GM18517 (cell line): ENCODE measurements around the gene CD164L2.
"Not testable (repeated sequence)": the region's sequence is repeated elsewhere in the genome, so short reads cannot be mapped to it uniquely, and the experiment has no call there.

Source experiments
- ATAC-seq: cut with Tn5 transposase; IDR thresholded peaks from one replicate; pipeline ENCODE4 v1.9.1; 2021; ENCODE audit warnings: mild to moderate bottlenecking, moderate library complexity; ENCODE audit not compliant: unreplicated experiment

CD164L2 gene

GRCh38 chr1:27405598-27406361, 22.6 kb upstream of the CD164L2 start:
- not testable (repeated sequence) for ATAC-seq

GRCh38 chr1:27405074-27405473, 21.9 kb upstream of the CD164L2 start:
- ATAC-seq: no peak

- no peak for ATAC-seq
Observed at GRCh38 chr1:27403931-27404330, 20.8 kb upstream of the CD164L2 start.

GRCh38 chr1:27403065-27403726, 20.1 kb upstream of the CD164L2 start:
- ATAC-seq: no peak

GRCh38 chr1:27402349-27402754, 19.2 kb upstream of the CD164L2 start:
- no peak for ATAC-seq

GRCh38 chr1:27400963-27401341, 17.8 kb upstream of the CD164L2 start:
- ATAC-seq: no peak

- no peak for ATAC-seq
Observed at GRCh38 chr1:27400082-27400962, 17.2 kb upstream of the CD164L2 start.

GRCh38 chr1:27399251-27400025, 16.3 kb upstream of the CD164L2 start:
- ATAC-seq: no peak

GRCh38 chr1:27398405-27399149, 15.4 kb upstream of the CD164L2 start:
- no peak for ATAC-seq

GRCh38 chr1:27397749-27398148, 14.6 kb upstream of the CD164L2 start:
- no peak for ATAC-seq

GRCh38 chr1:27397110-27397509, 14.0 kb upstream of the CD164L2 start:
- ATAC-seq: no peak

- ATAC-seq: no peak
Observed at GRCh38 chr1:27395441-27396195, 12.5 kb upstream of the CD164L2 start.

GRCh38 chr1:27394925-27395324, 11.8 kb upstream of the CD164L2 start:
- ATAC-seq: no peak

GRCh38 chr1:27394282-27394658, 11.1 kb upstream of the CD164L2 start:
- no peak for ATAC-seq

GRCh38 chr1:27393641-27394281, 10.6 kb upstream of the CD164L2 start:
- ATAC-seq: no peak

GRCh38 chr1:27392778-27393635, 9.9 kb upstream of the CD164L2 start:
- no peak for ATAC-seq

GRCh38 chr1:27392096-27392777, 9.1 kb upstream of the CD164L2 start, which contains the start of gene GPR3:
Gene GPR3, plus strand, starts transcription at chr1:27392622. Its CDS starts 1,177 bp downstream, at chr1:27393799.
- peak; percentile 46 for ATAC-seq
